Stimulated activated CD4-positive, alpha-beta T cell treated with anti-CD3 and anti-CD28 coated beads, Interleukin-1b, Interleukin-23, amount 100 ng/mL, for 4 hours (primary cell): ENCODE data around the gene ITGAD.

Experiments
- DNase-seq, 2 donors: peaks; one replicate each; pipeline ENCODE4 v3.0.0-alpha.2; 2020; ENCODE audit warnings: low read depth in 2 of 2

The ITGAD gene

DNA sequence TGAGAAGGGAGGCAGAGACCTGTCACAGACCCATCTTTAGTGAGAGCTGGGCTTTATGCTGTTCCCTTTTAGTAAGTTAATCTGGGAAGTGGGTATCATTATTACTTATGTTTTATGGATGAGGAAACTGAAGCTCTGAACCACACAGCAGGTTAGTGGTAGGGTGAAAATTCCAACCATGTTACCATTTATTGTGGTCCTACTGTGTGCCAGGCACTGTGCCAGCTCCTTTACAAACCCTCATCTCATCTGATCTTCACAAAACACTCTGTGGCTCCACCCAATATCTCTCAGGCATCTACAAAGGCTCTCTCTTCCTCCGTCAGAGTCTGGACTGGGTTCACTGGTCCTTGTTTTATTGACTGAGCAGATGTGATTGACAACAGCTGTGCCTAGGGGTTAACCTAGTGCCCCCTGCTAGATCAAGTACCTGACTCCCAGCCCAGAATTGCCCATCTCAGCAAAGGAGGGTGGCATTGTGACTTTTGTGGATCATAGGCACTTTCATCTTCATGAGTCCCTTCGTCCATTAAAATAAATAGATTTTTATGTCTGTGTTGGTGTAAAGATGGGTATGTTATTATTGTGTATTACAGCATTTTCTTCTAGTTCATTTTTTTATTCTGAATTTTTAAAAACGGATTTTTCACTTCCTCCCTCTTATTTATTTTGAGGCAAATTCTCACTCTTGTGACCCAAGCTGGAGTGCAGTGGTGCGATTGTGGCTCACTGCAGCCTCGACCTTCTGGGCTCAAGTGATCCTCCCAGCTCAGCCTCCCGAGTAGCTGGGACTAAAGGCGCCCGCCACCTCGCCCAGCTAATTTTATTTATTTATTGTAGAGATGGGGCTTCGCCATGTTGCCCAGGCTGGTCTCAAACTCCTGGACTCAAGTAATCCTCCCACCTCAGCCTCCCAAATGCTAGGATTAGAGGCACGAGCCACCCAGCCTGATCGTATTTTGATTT is 81.9 kb downstream of the ITGAD start:
- no peak for DNase-seq

DNA sequence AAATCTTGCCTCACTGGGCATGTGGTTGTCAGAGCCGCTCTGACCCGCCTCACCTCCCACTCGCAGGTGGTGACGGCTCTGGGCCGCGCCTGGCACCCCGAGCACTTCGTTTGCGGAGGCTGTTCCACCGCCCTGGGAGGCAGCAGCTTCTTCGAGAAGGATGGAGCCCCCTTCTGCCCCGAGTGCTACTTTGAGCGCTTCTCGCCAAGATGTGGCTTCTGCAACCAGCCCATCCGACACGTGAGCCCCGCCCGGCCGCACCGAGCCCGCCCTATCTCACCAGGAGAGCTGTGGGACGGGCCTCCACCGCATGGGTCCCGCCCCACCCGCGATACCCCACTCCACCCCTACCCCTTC is 82.8 kb downstream of the ITGAD start:
- no peak for DNase-seq
